Epidermal melanocyte (primary cell): Measurements from ENCODE around the gene C10orf105.
A peak's percentile ranks its signal among the peaks of the same experiment; 100 is the strongest.

Experiments
- DNase-seq: peaks from one replicate; pipeline ENCODE4 v3.0.0; 2011; ENCODE audit warnings: low spot score; ENCODE audit not compliant: insufficient read length

Gene C10orf105

GRCh38 chr10:71716426-71716825 lies 3.2 kb downstream of the C10orf105 start:
- no peak for DNase-seq

- DNase-seq, result no peak
Measured at GRCh38 chr10:71715860-71716259, 3.7 kb downstream of the C10orf105 start.

- DNase-seq, result no peak
Measured at GRCh38 chr10:71715026-71715425, 4.6 kb downstream of the C10orf105 start.

- no peak for DNase-seq
Measured at GRCh38 chr10:71714592-71714991, 5.0 kb downstream of the C10orf105 start.

GRCh38 chr10:71714031-71714410 lies 5.6 kb downstream of the C10orf105 start:
- DNase-seq, result no peak

GRCh38 chr10:71713135-71714030 lies 6.2 kb downstream of the C10orf105 start:
- DNase-seq, result peak; percentile 48

GRCh38 chr10:71712572-71713134 lies 6.9 kb downstream of the C10orf105 start:
- no peak for DNase-seq

GRCh38 chr10:71712170-71712569 lies 7.4 kb downstream of the C10orf105 start:
- DNase-seq, result no peak

- DNase-seq, result no peak
Measured at GRCh38 chr10:71711052-71711623, 8.4 kb downstream of the C10orf105 start.

- DNase-seq, result no peak
Measured at GRCh38 chr10:71710519-71710918, 9.1 kb downstream of the C10orf105 start.

GRCh38 chr10:71708897-71709882 lies 10.4 kb downstream of the C10orf105 start:
- DNase-seq, result no peak

- DNase-seq, result no peak
Measured at GRCh38 chr10:71708301-71708703, 11.3 kb downstream of the C10orf105 start.

- DNase-seq, result no peak
Measured at GRCh38 chr10:71707240-71707789, 12.3 kb downstream of the C10orf105 start.

- DNase-seq, result no peak
Measured at GRCh38 chr10:71706216-71707121, 13.1 kb downstream of the C10orf105 start.

- DNase-seq, result no peak
Measured at GRCh38 chr10:71705582-71705981, 14.0 kb downstream of the C10orf105 start.

- no peak for DNase-seq
Measured at GRCh38 chr10:71704816-71705215, 14.8 kb downstream of the C10orf105 start.

GRCh38 chr10:71703577-71703976 lies 16.0 kb downstream of the C10orf105 start:
- DNase-seq, result no peak

GRCh38 chr10:71701496-71702132 lies 18.0 kb downstream of the C10orf105 start:
- DNase-seq, result no peak

GRCh38 chr10:71700731-71701368 lies 18.7 kb downstream of the C10orf105 start:
- DNase-seq, result no peak
